ENCODE results near the gene PCLO. TPM values are rescaled to one million over a fixed set of nuclear protein-coding genes. Genes with fewer than 3 reads are reported as not detected.

Gene PCLO
- total RNA-seq, 1 donor from 2014 or later = 17.4 TPM

- DNase-seq = no peak
- H3K36me3 Mint-ChIP-seq (ENCODE audit: unreplicated experiment) = no peaks in the 10 kb centered on the region
- H3K27me3 Mint-ChIP-seq (ENCODE audit: unreplicated experiment) = no peaks in the 10 kb centered on the region
- TF ChIP-seq, protein P1, sequence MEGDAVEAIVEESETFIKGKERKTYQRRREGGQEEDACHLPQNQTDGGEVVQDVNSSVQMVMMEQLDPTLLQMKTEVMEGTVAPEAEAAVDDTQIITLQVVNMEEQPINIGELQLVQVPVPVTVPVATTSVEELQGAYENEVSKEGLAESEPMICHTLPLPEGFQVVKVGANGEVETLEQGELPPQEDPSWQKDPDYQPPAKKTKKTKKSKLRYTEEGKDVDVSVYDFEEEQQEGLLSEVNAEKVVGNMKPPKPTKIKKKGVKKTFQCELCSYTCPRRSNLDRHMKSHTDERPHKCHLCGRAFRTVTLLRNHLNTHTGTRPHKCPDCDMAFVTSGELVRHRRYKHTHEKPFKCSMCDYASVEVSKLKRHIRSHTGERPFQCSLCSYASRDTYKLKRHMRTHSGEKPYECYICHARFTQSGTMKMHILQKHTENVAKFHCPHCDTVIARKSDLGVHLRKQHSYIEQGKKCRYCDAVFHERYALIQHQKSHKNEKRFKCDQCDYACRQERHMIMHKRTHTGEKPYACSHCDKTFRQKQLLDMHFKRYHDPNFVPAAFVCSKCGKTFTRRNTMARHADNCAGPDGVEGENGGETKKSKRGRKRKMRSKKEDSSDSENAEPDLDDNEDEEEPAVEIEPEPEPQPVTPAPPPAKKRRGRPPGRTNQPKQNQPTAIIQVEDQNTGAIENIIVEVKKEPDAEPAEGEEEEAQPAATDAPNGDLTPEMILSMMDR (IDR thresholded peaks at IDR 0.05; ENCODE audit: partially characterized antibody, unreplicated experiment) = no peak
- no peaks in the 10 kb centered on the region for H3K9me3 Mint-ChIP-seq (ENCODE audit: unreplicated experiment)
- H3K4me3 Mint-ChIP-seq (ENCODE audit: unreplicated experiment) = no peak overlapping the region
- peaks cover 2% of the 10 kb centered on the region for H3K4me1 Mint-ChIP-seq (ENCODE audit: low read depth, unreplicated experiment)
- no peak overlapping the region for H3K27ac Mint-ChIP-seq (ENCODE audit: unreplicated experiment)
Observed at GRCh38 chr7:82865856-82866255, 296.8 kb downstream of the PCLO start.

- no peak overlapping the region for H3K27ac Mint-ChIP-seq (ENCODE audit: unreplicated experiment)
- H3K9me3 Mint-ChIP-seq (ENCODE audit: unreplicated experiment) = no peaks in the 10 kb centered on the region
- DNase-seq = no peak
- no peaks in the 10 kb centered on the region for H3K27me3 Mint-ChIP-seq (ENCODE audit: unreplicated experiment)
- TF ChIP-seq, protein P1 (IDR thresholded peaks at IDR 0.05; ENCODE audit: partially characterized antibody, unreplicated experiment) = no peak
- H3K36me3 Mint-ChIP-seq (ENCODE audit: unreplicated experiment) = no peaks in the 10 kb centered on the region
- no peaks in the 10 kb centered on the region for H3K4me1 Mint-ChIP-seq (ENCODE audit: low read depth, unreplicated experiment)
- no peak overlapping the region for H3K4me3 Mint-ChIP-seq (ENCODE audit: unreplicated experiment)
Observed at GRCh38 chr7:82859106-82859850, 303.4 kb downstream of the PCLO start.

GRCh38 chr7:82851121-82851520 is 311.6 kb downstream of the PCLO start:
- no peak for DNase-seq
- H3K27ac Mint-ChIP-seq (ENCODE audit: unreplicated experiment) = no peak overlapping the region
- TF ChIP-seq, protein P1 (IDR thresholded peaks at IDR 0.05; ENCODE audit: partially characterized antibody, unreplicated experiment) = no peak
- no peaks in the 10 kb centered on the region for H3K36me3 Mint-ChIP-seq (ENCODE audit: unreplicated experiment)
- H3K9me3 Mint-ChIP-seq (ENCODE audit: unreplicated experiment) = no peaks in the 10 kb centered on the region
- no peak overlapping the region for H3K4me3 Mint-ChIP-seq (ENCODE audit: unreplicated experiment)
- H3K27me3 Mint-ChIP-seq (ENCODE audit: unreplicated experiment) = no peaks in the 10 kb centered on the region
- peaks cover 5% of the 10 kb centered on the region for H3K4me1 Mint-ChIP-seq (ENCODE audit: low read depth, unreplicated experiment)

- Mint-ChIP-seq H3K4me3 (ENCODE audit: unreplicated experiment) (no peak overlapping the region), H3K36me3 (ENCODE audit: unreplicated experiment) (peaks cover 10% of the 10 kb centered on the region), H3K4me1 (ENCODE audit: low read depth, unreplicated experiment) (peaks cover 18% of the 10 kb centered on the region), H3K27ac (ENCODE audit: unreplicated experiment) (no peak overlapping the region), H3K27me3 (ENCODE audit: unreplicated experiment) (peaks cover 4% of the 10 kb centered on the region), H3K9me3 (ENCODE audit: unreplicated experiment) (peaks cover 6% of the 10 kb centered on the region)
- TF ChIP-seq, protein P1 (IDR thresholded peaks at IDR 0.05; ENCODE audit: partially characterized antibody, unreplicated experiment) = no peak
- DNase-seq = no peak
Observed at GRCh38 chr7:82841828-82842227, 320.9 kb downstream of the PCLO start.

- Mint-ChIP-seq H3K4me1 (ENCODE audit: low read depth, unreplicated experiment) (peaks cover 12% of the 10 kb centered on the region), H3K27me3 (ENCODE audit: unreplicated experiment) (peaks cover 2% of the 10 kb centered on the region), H3K27ac (ENCODE audit: unreplicated experiment) (no peak overlapping the region), H3K36me3 (ENCODE audit: unreplicated experiment) (peaks cover 10% of the 10 kb centered on the region), H3K4me3 (ENCODE audit: unreplicated experiment) (no peak overlapping the region), H3K9me3 (ENCODE audit: unreplicated experiment) (peaks cover 2% of the 10 kb centered on the region)
- no peak for DNase-seq
- TF ChIP-seq, protein P1 (IDR thresholded peaks at IDR 0.05; ENCODE audit: partially characterized antibody, unreplicated experiment) = no peak
Observed at GRCh38 chr7:82840061-82840460, 322.6 kb downstream of the PCLO start.

Data from glutamatergic neuron (in vitro differentiated cells).